Muscle of leg (tissue), 11 donors: ENCODE data around the gene CLDN4. TPM values are rescaled to one million over a fixed set of nuclear protein-coding genes. Genes with fewer than 3 reads are reported as not detected.

Experiments used
- DNase-seq: peaks from one replicate; pipeline ENCODE4 v3.0.0; 2013
- H3K27ac ChIP-seq: one replicate; pipeline ENCODE4 v1.5.1; 2013; ENCODE audit warnings: mild to moderate bottlenecking, low read length, control low read depth
- H3K27me3 ChIP-seq: one replicate; pipeline ENCODE4 v1.6.1; 2013; ENCODE audit warnings: low read length; ENCODE audit not compliant: control insufficient read depth, insufficient read depth
- H3K36me3 ChIP-seq: one replicate; pipeline ENCODE4 v1.6.1; 2013; ENCODE audit warnings: low read length; ENCODE audit not compliant: control insufficient read depth, insufficient read depth
- H3K4me1 ChIP-seq: one replicate; pipeline ENCODE4 v1.6.1; 2013; ENCODE audit warnings: low read length; ENCODE audit not compliant: control insufficient read depth, insufficient read depth
- H3K4me3 ChIP-seq: one replicate; pipeline ENCODE4 v1.5.1; 2013; ENCODE audit warnings: low read length, control low read depth
- H3K9me3 ChIP-seq: replicated peaks from 2 replicates; pipeline ENCODE4 v1.6.1; 2013; ENCODE audit warnings: low read depth, low read length; ENCODE audit not compliant: control insufficient read depth
- WGBS: methylation state at CpG from one replicate; pipeline ENCODE4 v1.1.5; 2013; ENCODE audit warnings: missing lambda C conversion rate; ENCODE audit not compliant: insufficient coverage; 5-methylcytosine and 5-hydroxymethylcytosine counted together
- polyA plus RNA-seq, 8 donors: library from polyadenylated mRNA; unstranded; fragments of 120-200 nt; gene quantifications; one replicate each; pipeline versions ENCODE4 v1.2.1 to v1.2.3, GENCODE V29; 2013; ENCODE audit warnings: inconsistent platforms in 1 of 8, low replicate concordance in 1 of 8; ENCODE audit not compliant: insufficient read length in 8 of 8, insufficient read depth in 1 of 8
- total RNA-seq: library from RNA; stranded (reverse); fragments of 120-200 nt; gene quantifications from one replicate; pipeline ENCODE4 v1.2.4, GENCODE V29; 2013

Gene CLDN4
- total and polyA plus RNA-seq, 9 donors = 0.27 to 10.9 (median 0.61) TPM

GRCh38 chr7:73852500-73852899 lies 21.7 kb downstream of the CLDN4 start:
- H3K4me1 ChIP-seq = peaks cover 5% of the 10 kb centered on the region
- no peak overlapping the region for H3K4me3 ChIP-seq
- no CpG with 5 or more reads among the region's 5 CpGs for WGBS
- no peaks in the 10 kb centered on the region for H3K9me3 ChIP-seq
- no peak for DNase-seq
- H3K36me3 ChIP-seq = no peaks in the 10 kb centered on the region
- peaks cover 38% of the 10 kb centered on the region for H3K27me3 ChIP-seq
- H3K27ac ChIP-seq = no peak overlapping the region

DNA sequence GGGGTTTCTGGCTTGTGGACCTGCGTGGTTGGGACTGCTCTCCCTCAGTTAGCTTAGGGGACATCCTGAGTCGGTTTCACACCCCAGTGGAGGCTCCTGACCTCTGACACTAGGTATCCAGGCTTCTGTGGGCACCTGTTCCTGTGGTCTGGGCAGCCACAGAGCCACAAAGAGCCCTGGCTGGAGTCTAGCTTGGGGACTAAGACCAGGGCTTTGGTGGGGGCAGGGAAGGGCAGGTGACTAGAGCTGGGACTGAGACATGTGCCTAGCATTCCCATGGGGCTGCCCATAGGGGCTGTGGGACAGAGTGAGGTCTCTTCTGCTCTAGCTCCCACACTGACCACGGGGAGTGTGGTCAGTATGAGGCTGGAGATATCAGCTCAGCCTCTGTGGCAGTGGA lies 26.1 kb downstream of the CLDN4 start:
- Histone ChIP-seq H3K4me1 (peaks cover 5% of the 10 kb centered on the region), H3K36me3 (no peaks in the 10 kb centered on the region), H3K9me3 (no peaks in the 10 kb centered on the region), H3K27ac (no peak overlapping the region), H3K27me3 (peaks cover 31% of the 10 kb centered on the region), H3K4me3 (no peak overlapping the region)
- 53% methylated on average over 2 of the region's 3 CpGs for WGBS
- DNase-seq = no peak

GRCh38 chr7:73858807-73859206 lies 28.0 kb downstream of the CLDN4 start:
- H3K27ac ChIP-seq = no peak overlapping the region
- H3K4me1 ChIP-seq = peaks cover 5% of the 10 kb centered on the region
- H3K36me3 ChIP-seq = no peaks in the 10 kb centered on the region
- H3K4me3 ChIP-seq = no peak overlapping the region
- peaks cover 24% of the 10 kb centered on the region for H3K27me3 ChIP-seq
- H3K9me3 ChIP-seq = no peaks in the 10 kb centered on the region
- no CpG with 5 or more reads among the region's 2 CpGs for WGBS
- no peak for DNase-seq

GRCh38 chr7:73860859-73861258 lies 30.1 kb downstream of the CLDN4 start, which contains the start of gene TMEM270:
TSS of gene TMEM270 (plus strand) at chr7:73861159. CDS start at chr7:73861195, 36 bp downstream.
- Histone ChIP-seq H3K27ac (no peak within 1 kb of the TSS), H3K27me3 (peaks cover 8% of the 10 kb centered on the region), H3K4me1 (no peaks in the 10 kb centered on the region), H3K36me3 (no peaks in the 10 kb centered on the region), H3K9me3 (no peaks in the 10 kb centered on the region), H3K4me3 (no peak within 1 kb of the TSS)
- DNase-seq = no peak
- WGBS = 68% methylated on average over 10 of the region's 11 CpGs

DNA sequence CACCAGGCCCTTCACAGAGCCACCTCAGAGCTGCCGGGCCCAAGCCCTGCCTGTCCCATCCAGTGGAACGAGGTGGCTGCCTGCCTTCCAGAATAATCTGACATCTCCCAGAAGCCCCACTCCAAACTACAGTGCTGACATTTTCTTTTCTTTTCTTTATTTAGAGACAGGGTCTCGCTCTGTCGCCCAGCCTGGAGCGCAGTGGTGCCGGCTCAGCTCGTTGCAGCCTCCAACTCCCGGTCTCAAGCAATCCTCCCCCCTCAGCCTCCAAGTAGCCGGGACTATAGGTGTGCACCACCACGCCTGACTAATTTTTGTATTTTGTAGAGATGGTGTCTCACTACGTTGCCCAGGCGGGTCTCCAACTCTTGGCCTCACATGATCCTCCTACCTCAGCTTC lies 30.5 kb downstream of the CLDN4 start:
- no peak for DNase-seq
- 84% methylated on average over 4 of the region's 12 CpGs for WGBS
- Histone ChIP-seq H3K9me3 (no peaks in the 10 kb centered on the region), H3K27ac (no peak overlapping the region), H3K36me3 (no peaks in the 10 kb centered on the region), H3K4me3 (no peak overlapping the region), H3K27me3 (peaks cover 6% of the 10 kb centered on the region), H3K4me1 (no peaks in the 10 kb centered on the region)

DNA sequence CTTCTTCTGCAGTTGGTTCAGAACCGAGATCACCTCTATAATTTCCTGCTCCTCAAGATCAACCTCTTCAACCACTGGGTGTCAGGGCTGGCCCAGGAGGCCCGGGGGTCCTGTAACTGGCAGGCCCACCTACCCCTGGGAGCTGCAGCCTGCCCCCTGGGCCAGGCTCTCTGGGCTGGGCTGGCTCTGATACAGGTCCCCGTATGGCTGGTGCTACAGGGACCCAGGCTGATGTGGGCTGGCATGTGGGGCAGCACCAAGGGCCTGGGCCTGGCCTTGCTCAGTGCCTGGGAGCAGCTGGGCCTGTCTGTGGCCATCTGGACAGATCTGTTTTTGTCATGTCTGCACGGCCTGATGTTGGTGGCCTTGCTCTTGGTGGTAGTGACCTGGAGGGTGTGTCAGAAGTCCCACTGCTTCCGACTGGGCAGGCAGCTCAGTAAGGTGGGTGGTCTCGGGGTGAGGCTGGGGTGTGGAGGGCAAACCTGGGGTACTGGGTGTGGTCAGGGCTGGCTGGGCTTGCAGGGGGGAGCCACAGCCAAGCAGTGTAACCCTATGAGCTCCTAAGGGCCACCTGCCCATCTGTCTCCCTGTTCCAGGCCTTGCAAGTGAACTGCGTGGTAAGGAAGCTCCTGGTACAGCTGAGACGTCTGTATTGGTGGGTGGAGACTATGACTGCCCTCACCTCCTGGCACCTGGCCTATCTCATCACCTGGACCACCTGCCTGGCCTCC lies 34.4 kb downstream of the CLDN4 start:
- H3K4me3 ChIP-seq = no peak overlapping the region
- WGBS = 82% methylated on average over 7 of the region's 8 CpGs
- no peak overlapping the region for H3K27ac ChIP-seq
- no peak for DNase-seq
- H3K36me3 ChIP-seq = no peaks in the 10 kb centered on the region
- no peaks in the 10 kb centered on the region for H3K27me3 ChIP-seq
- no peaks in the 10 kb centered on the region for H3K9me3 ChIP-seq
- peaks cover 16% of the 10 kb centered on the region for H3K4me1 ChIP-seq

GRCh38 chr7:73865738-73866445 lies 35.1 kb downstream of the CLDN4 start:
- peak; percentile 69 for DNase-seq

DNA sequence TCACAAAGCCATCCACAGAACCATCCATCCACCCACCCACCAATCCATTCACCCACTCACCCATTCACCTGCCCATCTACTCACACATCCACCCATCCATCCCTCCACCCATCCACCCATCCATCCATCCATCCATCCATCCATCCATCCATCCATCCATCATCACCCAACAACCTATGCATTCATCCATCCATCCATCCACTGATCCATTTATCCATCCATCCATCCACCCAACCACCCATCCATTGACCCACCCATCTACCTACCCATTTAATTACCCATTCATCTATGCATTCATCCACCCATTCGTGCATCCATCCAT lies 35.6 kb downstream of the CLDN4 start:
- 95% methylated on average over 1 of the region's 1 CpG for whole genome bisulfite sequencing
- peaks cover 23% of the 10 kb centered on the region for H3K4me1 ChIP-seq

More at GRCh38 chr7:73865738-73866445, 35.1 kb downstream of the CLDN4 start:
- H3K4me1 ChIP-seq = peaks cover 18% of the 10 kb centered on the region
- H3K9me3 ChIP-seq = no peaks in the 10 kb centered on the region
- H3K36me3 ChIP-seq = no peaks in the 10 kb centered on the region
- H3K27me3 ChIP-seq = no peaks in the 10 kb centered on the region
- H3K4me3 ChIP-seq = no peak overlapping the region
- no peak overlapping the region for H3K27ac ChIP-seq
- 70% methylated on average over 3 of the region's 6 CpGs for WGBS

GRCh38 chr7:73869011-73869798 lies 38.4 kb downstream of the CLDN4 start:
- Histone ChIP-seq H3K4me1 (peaks cover 34% of the 10 kb centered on the region), H3K27ac (no peak overlapping the region), H3K27me3 (no peaks in the 10 kb centered on the region), H3K9me3 (no peaks in the 10 kb centered on the region), H3K4me3 (no peak overlapping the region), H3K36me3 (no peaks in the 10 kb centered on the region)
- WGBS = 25% methylated on average over 12 of the region's 24 CpGs
- DNase-seq = no peak

More for the DNA sequence above, 35.6 kb downstream of the CLDN4 start:
- no peak for DNase-seq
- Histone ChIP-seq H3K27ac (no peak overlapping the region), H3K4me3 (no peak overlapping the region), H3K27me3 (no peaks in the 10 kb centered on the region), H3K9me3 (no peaks in the 10 kb centered on the region), H3K36me3 (no peaks in the 10 kb centered on the region)

- Histone ChIP-seq H3K36me3 (no peaks in the 10 kb centered on the region), H3K27me3 (no peaks in the 10 kb centered on the region), H3K4me1 (peaks cover 34% of the 10 kb centered on the region), H3K9me3 (no peaks in the 10 kb centered on the region), H3K27ac (no peak overlapping the region), H3K4me3 (no peak overlapping the region)
- no peak for DNase-seq
- WGBS = 41% methylated on average over 13 of the region's 15 CpGs
These were observed 39.3 kb downstream of the CLDN4 start for GRCh38 chr7:73870041-73870492.
